Stimulated activated naive CD8-positive, alpha-beta T cell treated with anti-CD3 and anti-CD28 coated beads, Interleukin-15, amount 100 ng/mL, for 72 hours (primary cell): ENCODE results near the gene DDX3X.
"Not testable (repeated sequence)": the region's sequence is repeated elsewhere in the genome, so short reads cannot be mapped to it uniquely, and the experiment has no call there.

Experiments used
- ATAC-seq: fragments of 150-1000 bp; cut with Tn5 transposase; 2 replicates; pipeline ENCODE4 v1.10.0; 2021; ENCODE audit warnings: mild to moderate bottlenecking, moderate library complexity
- DNase-seq, 2 donors: peaks; one replicate each; pipeline ENCODE4 v3.0.0; 2021 to 2022
- H3K27ac Mint-ChIP-seq, 2 donors: one replicate each; pipeline ENCODE4 v1.8.0; 2022; ENCODE audit warnings: mild to moderate bottlenecking in 2 of 2, mixed read lengths in 2 of 2, moderate library complexity in 2 of 2
- H3K27me3 Mint-ChIP-seq: one replicate; pipeline ENCODE4 v1.8.0; 2022; ENCODE audit warnings: mixed read lengths
- H3K4me1 Mint-ChIP-seq: one replicate; pipeline ENCODE4 v1.8.0; 2022; ENCODE audit warnings: mild to moderate bottlenecking, mixed read lengths
- H3K4me3 Mint-ChIP-seq, 2 donors: one replicate each; pipeline ENCODE4 v1.8.0; 2022; ENCODE audit warnings: mild to moderate bottlenecking in 2 of 2, mixed read lengths in 2 of 2, moderate library complexity in 1 of 2
- H3K9me3 Mint-ChIP-seq, 2 donors: one replicate each; pipeline ENCODE4 v1.8.0; 2022; ENCODE audit warnings: mixed read lengths in 2 of 2

Gene DDX3X

DNA sequence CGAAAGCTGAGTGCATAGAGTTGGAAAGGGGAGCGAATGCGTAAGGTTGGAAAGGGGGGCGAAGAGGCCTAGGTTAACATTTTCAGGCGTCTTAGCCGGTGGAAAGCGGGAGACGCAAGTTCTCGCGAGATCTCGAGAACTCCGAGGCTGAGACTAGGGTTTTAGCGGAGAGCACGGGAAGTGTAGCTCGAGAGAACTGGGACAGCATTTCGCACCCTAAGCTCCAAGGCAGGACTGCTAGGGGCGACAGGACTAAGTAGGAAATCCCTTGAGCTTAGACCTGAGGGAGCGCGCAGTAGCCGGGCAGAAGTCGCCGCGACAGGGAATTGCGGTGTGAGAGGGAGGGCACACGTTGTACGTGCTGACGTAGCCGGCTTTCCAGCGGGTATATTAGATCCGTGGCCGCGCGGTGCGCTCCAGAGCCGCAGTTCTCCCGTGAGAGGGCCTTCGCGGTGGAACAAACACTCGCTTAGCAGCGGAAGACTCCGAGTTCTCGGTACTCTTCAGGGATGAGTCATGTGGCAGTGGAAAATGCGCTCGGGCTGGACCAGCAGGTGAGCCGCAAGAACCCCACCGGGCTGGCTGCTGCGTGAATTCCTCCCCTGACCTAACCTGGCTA is at the start of gene DDX3X:
TSS of gene DDX3X (plus strand) at position 419 of the 619 bp plus-strand sequence. CDS start at position 510, 91 bp downstream.
- H3K27ac Mint-ChIP-seq, result peak within 1 kb of the TSS; percentile 99 to 100
- no peaks in the 10 kb centered on the region for H3K27me3 Mint-ChIP-seq
- ATAC-seq, result peak; percentile 68
- peak within 1 kb of the TSS; percentile 86 to 87 for H3K4me3 Mint-ChIP-seq
- DNase-seq, result peak; percentile 85 to 89
- H3K4me1 Mint-ChIP-seq, result peaks cover 34% of the 10 kb centered on the region
- no peaks in the 10 kb centered on the region for H3K9me3 Mint-ChIP-seq

DNA sequence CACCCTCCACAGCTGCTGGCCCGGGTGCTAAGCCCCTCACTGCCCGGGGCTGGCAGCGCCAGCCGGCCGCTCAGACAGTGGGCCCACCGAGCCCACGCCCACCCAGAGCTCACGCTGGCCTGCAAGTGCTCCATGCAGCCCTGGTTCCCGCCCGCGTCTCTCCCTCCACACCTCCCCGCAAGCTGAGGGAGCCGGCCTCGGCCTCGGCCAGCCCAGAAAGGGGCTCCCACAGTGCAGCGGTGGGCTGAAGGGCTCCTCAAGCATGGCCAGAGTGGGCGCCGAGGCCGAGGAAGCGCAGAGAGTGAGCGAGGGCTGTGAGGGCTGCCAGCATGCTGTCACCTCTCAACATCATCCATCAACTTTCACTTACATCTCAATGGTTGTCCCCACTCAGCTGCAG is 48.0 kb upstream of the DDX3X start:
- DNase-seq, ATAC-seq, H3K27me3 Mint-ChIP-seq: not testable (repeated sequence)

DNA sequence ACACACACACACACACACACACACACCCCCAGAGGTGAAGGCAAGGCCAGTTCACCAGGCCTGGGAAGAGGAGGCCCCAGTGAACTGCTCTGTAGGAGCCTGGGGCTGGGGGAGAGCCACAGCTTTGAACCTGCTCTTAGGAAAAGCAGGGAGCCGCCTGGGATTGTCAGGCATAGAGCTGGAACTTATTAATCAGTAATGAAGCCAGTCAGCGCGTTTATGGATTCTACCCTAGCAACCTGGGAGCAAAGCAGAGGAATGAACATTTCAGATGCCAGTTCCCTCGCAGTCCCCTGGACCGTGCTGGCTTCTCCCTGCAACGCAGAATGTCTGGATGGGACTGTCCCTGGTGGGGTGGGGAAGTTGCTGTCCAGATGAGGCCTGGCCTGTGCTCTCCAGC is 45.3 kb upstream of the DDX3X start:
- no peaks in the 10 kb centered on the region for H3K4me1 Mint-ChIP-seq
- no peak overlapping the region for H3K4me3 Mint-ChIP-seq
- no peak for DNase-seq
- H3K9me3 Mint-ChIP-seq, result peaks cover 0 to 5% of the 10 kb centered on the region in 2 donors
- no peak for ATAC-seq
- no peaks in the 10 kb centered on the region for H3K27me3 Mint-ChIP-seq
- H3K27ac Mint-ChIP-seq, result no peak overlapping the region

More for the DNA sequence above, 48.0 kb upstream of the DDX3X start:
- not testable (repeated sequence) for H3K27ac Mint-ChIP-seq, H3K4me3 Mint-ChIP-seq, H3K9me3 Mint-ChIP-seq, H3K4me1 Mint-ChIP-seq

DNA sequence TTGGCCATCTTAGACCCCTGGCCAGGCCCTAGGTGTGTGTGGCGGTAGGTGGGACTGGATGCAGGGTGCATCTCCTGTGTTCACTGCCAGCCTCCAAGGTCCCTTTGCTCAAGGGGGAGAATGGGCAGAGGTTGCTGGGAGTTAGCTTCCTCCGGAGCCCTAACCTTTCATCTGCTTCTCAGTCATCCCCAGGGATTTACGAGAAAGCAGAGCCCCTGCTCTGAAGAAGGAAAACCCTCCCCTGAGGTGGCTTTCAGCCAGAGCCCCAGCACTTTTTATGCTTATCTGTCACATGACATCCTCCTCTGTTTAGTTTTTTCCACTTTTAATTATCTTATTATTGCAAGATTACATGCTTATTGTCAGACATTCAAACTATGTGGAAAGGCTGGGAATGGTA is 44.9 kb upstream of the DDX3X start:
- Mint-ChIP-seq H3K27me3 (no peaks in the 10 kb centered on the region), H3K4me1 (no peaks in the 10 kb centered on the region), H3K9me3 (peaks cover 0 to 5% of the 10 kb centered on the region in 2 donors), H3K4me3 (no peak overlapping the region), H3K27ac (no peak overlapping the region)
- DNase-seq, result no peak
- no peak for ATAC-seq

DNA sequence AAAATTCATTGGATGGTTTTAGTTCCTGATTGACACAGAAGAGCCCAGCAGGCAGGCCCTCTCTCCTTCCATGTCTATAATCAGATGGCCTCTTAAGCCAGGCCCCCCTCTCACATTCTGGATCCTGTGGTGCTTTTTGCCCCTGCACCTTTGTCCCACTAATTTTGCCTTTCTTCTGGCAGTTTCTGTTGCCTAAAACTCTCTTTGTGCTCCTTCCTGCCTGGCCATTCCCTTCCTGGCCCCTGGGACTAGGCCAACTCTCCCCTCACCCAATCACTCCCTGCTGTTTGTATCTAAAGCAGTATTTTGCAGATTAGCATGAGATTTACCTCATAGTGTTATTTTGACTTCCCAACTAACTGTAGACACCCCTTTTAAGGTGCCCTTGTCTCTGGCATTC is 42.7 kb upstream of the DDX3X start:
- ATAC-seq, result no peak
- H3K4me1 Mint-ChIP-seq, result no peaks in the 10 kb centered on the region
- H3K4me3 Mint-ChIP-seq, result no peak overlapping the region
- peaks cover 0 to 5% of the 10 kb centered on the region in 2 donors for H3K9me3 Mint-ChIP-seq
- peak overlapping the region in 1 of 2 donors; percentile 91 for H3K27ac Mint-ChIP-seq
- no peaks in the 10 kb centered on the region for H3K27me3 Mint-ChIP-seq
- DNase-seq, result no peak

DNA sequence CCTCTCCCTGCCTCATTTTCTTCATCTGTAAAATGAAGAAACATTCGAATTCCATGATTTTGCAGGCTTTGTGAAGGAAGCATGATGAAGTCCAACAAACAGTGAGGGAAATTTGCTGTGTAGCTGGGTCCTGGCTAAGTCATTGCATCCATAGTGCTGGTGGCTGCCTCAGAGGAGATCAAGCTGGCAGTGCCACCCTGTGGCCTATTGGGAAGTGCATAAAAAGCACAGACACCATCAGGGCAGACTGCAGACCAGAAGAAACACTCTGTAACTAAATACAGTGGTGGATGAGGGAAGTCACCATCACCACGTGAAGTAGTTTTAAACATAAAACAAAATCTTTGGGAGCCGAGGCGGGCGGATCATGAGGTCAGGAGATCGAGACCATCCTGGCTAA is 40.7 kb upstream of the DDX3X start:
- H3K4me3 Mint-ChIP-seq, result no peak overlapping the region
- no peaks in the 10 kb centered on the region for H3K27me3 Mint-ChIP-seq
- peak; percentile 53 for ATAC-seq
- H3K27ac Mint-ChIP-seq, result no peak overlapping the region
- no peaks in the 10 kb centered on the region for H3K4me1 Mint-ChIP-seq
- peaks cover 0 to 5% of the 10 kb centered on the region in 2 donors for H3K9me3 Mint-ChIP-seq
- DNase-seq, result peak in 1 of 2 donors; percentile 13

DNA sequence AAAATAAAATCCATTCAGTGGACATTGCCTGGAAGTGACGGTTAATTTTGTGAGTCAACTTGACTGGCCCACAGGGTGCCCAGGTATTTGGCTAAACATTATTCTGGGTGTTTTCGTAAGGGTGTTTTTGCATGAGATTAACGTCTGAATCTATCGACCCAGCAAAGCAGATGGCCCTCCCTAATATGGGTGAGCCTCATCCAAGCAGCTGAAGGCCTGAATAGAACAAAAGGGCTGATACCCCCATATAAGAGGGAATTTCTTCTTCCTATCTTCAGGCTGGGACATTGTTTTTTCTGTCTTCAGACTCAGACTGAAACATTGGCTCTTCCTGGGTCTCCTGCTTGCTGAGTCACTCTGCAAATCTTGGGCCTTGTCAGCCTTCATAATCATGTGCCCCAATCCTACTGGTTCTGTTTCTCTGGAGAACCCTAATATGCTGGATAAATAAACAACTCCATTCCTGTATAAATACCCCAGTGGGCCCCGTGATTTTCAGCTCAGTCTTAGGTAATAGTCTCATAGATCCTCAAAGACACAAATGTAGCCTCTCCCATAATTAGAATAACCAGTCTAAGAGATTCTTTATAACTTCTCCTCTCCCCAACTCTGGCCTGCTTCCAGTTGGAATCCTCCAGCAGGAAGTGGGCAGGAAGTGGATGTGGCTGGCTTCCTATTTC is 33.1 kb upstream of the DDX3X start:
- peak overlapping the region in 1 of 2 donors; percentile 69 for H3K27ac Mint-ChIP-seq
- no peak overlapping the region for H3K4me3 Mint-ChIP-seq
- H3K9me3 Mint-ChIP-seq, result no peaks in the 10 kb centered on the region
- no peak for ATAC-seq
- H3K27me3 Mint-ChIP-seq, result no peaks in the 10 kb centered on the region
- DNase-seq, result no peak
- no peaks in the 10 kb centered on the region for H3K4me1 Mint-ChIP-seq

DNA sequence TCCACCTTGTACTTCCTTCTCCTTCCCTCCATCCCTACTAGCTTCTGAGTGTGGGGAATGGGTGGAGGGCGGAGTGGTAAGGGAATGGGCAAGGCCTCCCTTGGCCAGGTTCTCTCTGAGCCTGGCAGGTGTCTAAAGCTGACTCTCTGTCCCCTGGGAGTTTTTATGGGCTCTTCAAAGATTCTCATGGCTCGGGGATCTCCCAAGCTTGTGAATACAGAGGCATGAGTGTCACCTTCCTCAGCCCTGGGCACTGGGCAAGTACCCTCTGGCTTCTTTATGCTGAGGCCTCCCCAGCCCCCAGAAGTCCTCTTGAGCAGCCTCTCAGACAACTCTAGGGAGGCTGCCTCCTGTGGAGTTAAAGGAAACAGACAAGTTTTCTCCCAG is 32.5 kb upstream of the DDX3X start:
- Mint-ChIP-seq H3K27me3 (no peaks in the 10 kb centered on the region), H3K9me3 (no peaks in the 10 kb centered on the region), H3K4me3 (no peak overlapping the region), H3K27ac (no peak overlapping the region), H3K4me1 (no peaks in the 10 kb centered on the region)
- DNase-seq (no peak), ATAC-seq (no peak)

DNA sequence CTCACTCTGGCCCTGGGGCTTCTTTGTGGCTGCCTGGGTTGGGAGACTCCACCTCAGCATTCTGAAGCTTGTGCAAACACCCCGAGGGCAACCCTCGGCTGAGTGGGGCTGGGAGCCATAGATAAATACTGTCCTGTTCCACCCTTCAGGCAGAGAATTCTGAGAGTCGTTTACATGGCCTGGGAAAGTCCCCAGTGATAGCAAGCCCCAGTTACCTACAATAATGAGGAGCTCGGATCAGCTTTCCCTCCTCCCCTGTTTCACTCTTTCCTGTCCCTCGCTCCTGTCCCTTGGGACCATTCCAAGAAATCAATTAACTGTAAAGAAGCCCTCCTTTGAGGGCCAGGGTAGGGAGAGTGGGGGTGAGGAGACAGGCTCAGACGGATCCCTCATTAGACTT is 31.6 kb upstream of the DDX3X start:
- Mint-ChIP-seq H3K4me3 (no peak overlapping the region), H3K27me3 (no peaks in the 10 kb centered on the region), H3K27ac (no peak overlapping the region), H3K9me3 (no peaks in the 10 kb centered on the region), H3K4me1 (no peaks in the 10 kb centered on the region)
- no peak for ATAC-seq
- no peak for DNase-seq

DNA sequence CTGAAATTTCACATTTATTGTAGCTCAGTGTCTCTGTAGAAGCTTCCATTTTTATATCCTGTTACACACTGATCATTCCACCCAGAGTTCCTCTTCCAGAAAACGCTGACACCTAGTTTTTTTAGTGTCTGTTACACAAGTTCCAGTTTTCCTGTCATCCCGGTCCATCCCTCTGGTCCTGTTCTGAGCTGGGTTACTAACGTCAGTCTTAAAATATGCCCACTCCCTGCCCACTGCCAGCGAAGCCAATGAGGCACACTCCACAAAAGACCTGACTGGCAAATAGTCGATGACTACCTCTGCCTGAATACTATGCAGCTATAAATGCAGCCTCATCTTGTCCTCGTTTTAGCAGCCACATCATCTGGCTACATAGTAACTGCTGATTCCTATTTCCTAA is 30.9 kb upstream of the DDX3X start:
- Mint-ChIP-seq H3K27me3 (no peaks in the 10 kb centered on the region), H3K9me3 (no peaks in the 10 kb centered on the region), H3K4me3 (no peak overlapping the region), H3K4me1 (no peaks in the 10 kb centered on the region), H3K27ac (no peak overlapping the region)
- ATAC-seq (no peak), DNase-seq (no peak)

DNA sequence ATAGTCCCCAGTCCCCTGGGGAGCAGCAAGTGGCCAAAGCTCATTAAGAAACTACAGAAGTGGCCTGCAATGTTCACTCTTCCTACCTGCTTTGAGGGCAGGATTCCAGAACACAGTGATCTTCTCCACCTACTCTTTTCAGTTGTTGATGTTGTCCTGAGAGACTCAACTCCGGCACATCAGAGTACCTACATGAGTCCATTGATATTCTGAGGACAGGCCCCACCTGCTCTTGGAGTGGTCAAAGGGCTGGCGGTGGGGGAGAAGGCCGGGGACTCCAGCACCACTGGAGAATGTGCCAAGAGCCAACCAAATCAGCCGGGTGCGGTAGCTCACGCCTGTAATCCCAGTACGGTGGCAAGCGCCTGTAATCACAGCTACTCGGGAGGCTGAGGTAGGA is 29.8 kb upstream of the DDX3X start:
- no peak for ATAC-seq
- no peak overlapping the region for H3K27ac Mint-ChIP-seq
- no peaks in the 10 kb centered on the region for H3K4me1 Mint-ChIP-seq
- no peaks in the 10 kb centered on the region for H3K9me3 Mint-ChIP-seq
- DNase-seq, result no peak
- no peak overlapping the region for H3K4me3 Mint-ChIP-seq
- H3K27me3 Mint-ChIP-seq, result no peaks in the 10 kb centered on the region

DNA sequence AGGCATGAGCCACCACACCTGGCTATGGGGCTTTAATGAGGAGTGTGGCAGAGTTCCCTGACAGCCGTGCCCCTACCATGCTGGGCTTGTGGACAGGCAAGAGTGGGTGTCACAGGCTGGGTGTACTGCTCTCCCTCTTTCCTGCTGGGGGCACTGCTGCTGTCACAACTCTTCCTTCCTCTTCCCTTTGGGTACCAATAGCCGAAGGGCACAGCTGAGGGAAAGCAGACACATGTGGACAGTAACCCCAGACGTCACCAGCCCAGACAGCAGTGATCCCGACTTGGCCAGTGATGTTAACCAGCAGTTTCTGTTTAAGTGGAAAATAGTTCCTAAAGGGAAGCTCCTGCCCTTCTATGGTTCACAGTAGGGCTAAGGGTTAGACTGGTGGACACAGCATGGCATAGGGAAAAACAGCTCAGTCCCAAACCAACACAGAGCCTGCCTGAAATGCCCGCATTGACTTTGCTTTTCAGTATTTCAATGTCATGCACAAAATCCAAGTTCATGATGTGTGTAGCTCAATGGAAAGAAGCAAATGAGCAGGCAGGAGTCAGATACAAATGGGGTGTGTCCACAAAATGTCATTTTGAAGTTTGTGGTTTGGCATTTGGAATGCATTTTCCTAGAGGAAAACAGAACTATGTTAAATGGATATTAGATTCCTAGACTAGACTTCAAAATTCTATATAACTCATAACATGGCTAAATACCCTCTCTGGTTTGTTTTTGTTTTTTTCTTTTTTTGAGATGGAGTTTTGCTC is 24.9 kb upstream of the DDX3X start:
- no peaks in the 10 kb centered on the region for H3K4me1 Mint-ChIP-seq
- no peak overlapping the region for H3K4me3 Mint-ChIP-seq
- H3K27ac Mint-ChIP-seq, result no peak overlapping the region
- H3K27me3 Mint-ChIP-seq, result no peaks in the 10 kb centered on the region
- no peak for DNase-seq
- H3K9me3 Mint-ChIP-seq, result no peaks in the 10 kb centered on the region
- no peak for ATAC-seq

DNA sequence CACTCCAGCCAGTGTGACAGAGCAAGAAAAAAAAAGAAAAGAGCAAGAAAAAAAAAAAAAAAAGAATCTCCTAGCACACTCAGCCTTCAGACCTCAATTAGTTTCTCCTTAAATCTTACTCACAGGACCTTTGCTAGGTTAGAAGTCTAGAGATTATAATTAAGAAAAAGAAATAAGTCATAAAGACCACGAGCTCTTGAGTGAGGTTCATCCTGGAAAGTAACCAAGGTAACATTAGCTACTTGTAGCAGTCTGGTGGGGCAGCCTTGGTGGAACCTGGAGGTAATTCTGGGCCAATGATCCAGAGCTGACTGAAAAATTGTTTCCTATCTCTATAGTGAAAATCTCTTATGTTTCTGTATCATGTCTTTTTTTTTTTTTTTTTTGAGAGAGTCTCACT is 21.2 kb upstream of the DDX3X start:
- DNase-seq (no peak), ATAC-seq (peak; percentile 35)
- no peaks in the 10 kb centered on the region for H3K4me1 Mint-ChIP-seq
- H3K27ac Mint-ChIP-seq, result peak overlapping the region in 1 of 2 donors; percentile 92
- H3K27me3 Mint-ChIP-seq, result no peaks in the 10 kb centered on the region
- no peaks in the 10 kb centered on the region for H3K9me3 Mint-ChIP-seq
- H3K4me3 Mint-ChIP-seq, result no peak overlapping the region

DNA sequence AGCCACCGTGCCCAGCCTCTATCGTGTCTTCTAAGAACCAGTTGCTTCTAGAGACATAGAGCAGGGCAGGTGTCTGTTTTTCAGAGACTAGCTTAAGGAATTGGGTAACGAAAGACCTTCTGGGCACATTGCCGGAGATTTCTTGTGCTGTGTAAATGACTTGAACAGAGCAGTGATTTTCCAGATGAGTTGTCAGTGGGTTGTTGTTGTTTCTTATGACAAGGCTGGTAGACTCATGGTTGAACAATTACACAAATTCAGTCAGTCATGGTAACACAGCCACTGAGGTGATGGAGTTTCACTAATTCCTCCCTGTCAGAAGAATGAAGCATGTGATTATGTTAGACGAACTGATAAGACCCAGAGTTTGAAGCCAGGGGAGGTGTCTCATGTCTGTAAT is 20.5 kb upstream of the DDX3X start:
- H3K4me1 Mint-ChIP-seq, result no peaks in the 10 kb centered on the region
- H3K27me3 Mint-ChIP-seq, result no peaks in the 10 kb centered on the region
- H3K27ac Mint-ChIP-seq, result no peak overlapping the region
- no peak for DNase-seq
- no peak for ATAC-seq
- H3K9me3 Mint-ChIP-seq, result no peaks in the 10 kb centered on the region
- H3K4me3 Mint-ChIP-seq, result no peak overlapping the region

DNA sequence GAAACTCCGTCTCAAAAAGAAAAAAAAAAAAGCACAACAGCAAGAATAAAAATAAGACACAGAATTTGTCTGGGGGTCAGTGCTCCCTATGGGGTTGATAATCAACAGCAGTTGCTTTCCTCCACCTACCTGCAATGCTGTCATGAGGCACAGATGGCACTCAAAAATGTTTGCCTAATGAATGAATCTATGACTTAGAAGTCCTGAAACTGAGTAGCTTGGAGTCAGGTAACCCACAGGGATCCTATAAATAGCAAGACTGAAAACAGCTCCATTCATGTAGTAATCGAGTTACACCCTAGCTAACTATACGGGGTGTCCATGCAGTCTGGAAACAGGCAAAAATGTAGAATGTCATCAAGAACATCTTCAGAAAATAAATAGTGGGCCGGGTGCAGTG is 19.8 kb upstream of the DDX3X start:
- ATAC-seq (no peak), DNase-seq (no peak)
- Mint-ChIP-seq H3K4me1 (no peaks in the 10 kb centered on the region), H3K9me3 (no peaks in the 10 kb centered on the region), H3K27me3 (no peaks in the 10 kb centered on the region), H3K4me3 (no peak overlapping the region), H3K27ac (no peak overlapping the region)

DNA sequence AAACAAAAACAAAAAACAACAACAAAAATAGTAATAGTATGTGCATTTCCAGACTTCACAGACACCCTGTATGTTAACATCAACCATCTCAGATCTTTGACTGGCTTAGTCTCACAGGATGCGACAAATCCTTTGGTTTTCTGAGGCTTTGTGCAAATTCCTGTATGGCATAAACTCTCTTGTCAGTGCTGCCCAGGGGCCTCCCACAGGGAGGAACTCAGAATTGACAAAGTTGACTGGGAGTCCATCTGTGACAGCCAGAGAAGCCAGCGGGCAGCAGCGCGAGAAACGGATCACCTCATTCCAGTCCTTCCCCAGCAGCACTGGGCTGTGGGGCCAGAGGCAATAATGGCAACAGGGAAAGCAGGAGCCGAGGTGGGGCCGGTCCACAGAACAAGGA is 19.1 kb upstream of the DDX3X start:
- ATAC-seq (no peak), DNase-seq (no peak)
- H3K4me1 Mint-ChIP-seq, result no peaks in the 10 kb centered on the region
- H3K27me3 Mint-ChIP-seq, result no peaks in the 10 kb centered on the region
- no peak overlapping the region for H3K27ac Mint-ChIP-seq
- no peaks in the 10 kb centered on the region for H3K9me3 Mint-ChIP-seq
- no peak overlapping the region for H3K4me3 Mint-ChIP-seq
